HepG2 (cell line): ENCODE measurements around the gene SRI. TPM values are rescaled to one million over a fixed set of nuclear protein-coding genes. Genes with fewer than 3 reads are reported as not detected.
"Not testable (repeated sequence)": the region's sequence is repeated elsewhere in the genome, so short reads cannot be mapped to it uniquely, and the experiment has no call there.

Experiments used
- ATAC-seq: fragments of 200-7000 bp; cut with Tn5 transposase; 3 replicates; pipeline ENCODE4 v1.9.1; 2020; ENCODE audit warnings: mild to moderate bottlenecking, moderate library complexity
- BruUV-seq: library from RNA; stranded (reverse); fragments of 400-500 nt; replicated peaks from 2 replicates; lab custom pipeline; 2021; lab: Mats Ljungman, UMichigan
- CTCF ChIA-PET: fragments of 300-600 bp; formaldehyde crosslinking; extraction: SDS; loops from one replicate; lab custom pipeline; 2021; ENCODE audit warnings: low total read pairs, inconsistent platforms, low intra/inter-chr PET ratio; lab: Yijun Ruan, JAX
- POLR2A ChIA-PET: fragments of 350-600 bp; sonication (Branson Sonifier 250); formaldehyde crosslinking; loops from one replicate; lab custom pipeline; 2020; ENCODE audit warnings: antibody characterized with exemption, inconsistent platforms; lab: Yijun Ruan, JAX
- DNase-seq: peaks from one replicate; pipeline ENCODE4 v3.0.0-alpha.2; 2015; ENCODE audit warnings: low spot score
- FAIRE-seq: peaks from 3 replicates; lab custom pipeline; 2011; peaks lifted over from hg19 to GRCh38; lab: Jason Lieb, UNC
- H2AFZ ChIP-seq: one replicate; pipeline ENCODE4 v1.6.1; 2011; ENCODE audit warnings: low read length, inconsistent platforms
- H3K27ac ChIP-seq: fragments of 300-600 bp; 3 replicates; pipeline ENCODE4 v1.8.0; 2011; ENCODE audit warnings: mixed run types, mild to moderate bottlenecking, mixed read lengths, low read length, inconsistent platforms; ENCODE audit not compliant: insufficient read depth; ENCODE audit errors: extremely low read length
- H3K27me3 ChIP-seq, 2 experiments: fragments of 200-600 bp in 1 of 2; 2 replicates in 1 of 2; 3 replicates in 1 of 2; pipeline versions ENCODE4 v1.6.0 to v1.8.0; 2011; ENCODE audit warnings: low read length in 2 of 2, mild to moderate bottlenecking in 2 of 2, moderate library complexity in 2 of 2, inconsistent platforms in 1 of 2; ENCODE audit not compliant: insufficient read depth in 2 of 2, control insufficient read depth in 1 of 2
- H3K36me3 ChIP-seq, 2 experiments: fragments of 200-600 bp in 1 of 2; replicated peaks in 1 of 2; 2 replicates in 1 of 2; 3 replicates in 1 of 2; pipeline versions ENCODE4 v1.5.1 to v1.8.0; 2011; ENCODE audit warnings: low read length in 2 of 2, inconsistent platforms in 1 of 2; ENCODE audit not compliant: insufficient read depth in 2 of 2, control insufficient read depth in 1 of 2
- H3K4me1 ChIP-seq: 2 replicates; pipeline ENCODE4 v1.5.1; 2012; ENCODE audit warnings: low read length, inconsistent platforms; ENCODE audit not compliant: insufficient read depth
- H3K4me2 ChIP-seq: 2 replicates; pipeline ENCODE4 v1.6.0; 2011; ENCODE audit warnings: low read depth, low read length, inconsistent platforms
- H3K4me3 ChIP-seq, 3 experiments: fragments of 200-600 bp in 1 of 3; sonication (generic), shearing (Covaris generic) in 1 of 3; replicated peaks in 1 of 3; 2 replicates each; pipeline ENCODE4 v1.5.1; 2011 to 2016; ENCODE audit warnings: low read length in 3 of 3, inconsistent platforms in 2 of 3, low read depth in 2 of 3, mild to moderate bottlenecking in 2 of 3, control low read depth in 1 of 3, mixed read lengths in 1 of 3; ENCODE audit not compliant: insufficient read depth in 1 of 3
- H3K79me2 ChIP-seq: one replicate; pipeline ENCODE4 v1.6.1; 2011; ENCODE audit warnings: low read length, inconsistent platforms; ENCODE audit not compliant: insufficient read depth
- H3K9ac ChIP-seq: 2 replicates; pipeline ENCODE4 v1.6.0; 2011; ENCODE audit warnings: mild to moderate bottlenecking, low read depth, low read length, inconsistent platforms; ENCODE audit not compliant: insufficient read depth
- H3K9me3 ChIP-seq: 2 replicates; pipeline ENCODE4 v1.5.1; 2012; ENCODE audit warnings: mild to moderate bottlenecking, low read length
- H4K20me1 ChIP-seq: 2 replicates; pipeline ENCODE4 v1.6.0; 2011; ENCODE audit warnings: inconsistent platforms, mild to moderate bottlenecking, low read length, moderate library complexity; ENCODE audit not compliant: insufficient read depth
- EZH2 ChIP-seq: conservative IDR thresholded peaks from 2 replicates; pipeline ENCODE4 v1.6.1; 2012; ENCODE audit warnings: mild to moderate bottlenecking, low read depth, low read length, moderate library complexity
- HNF4A ChIP-seq: sonication (generic); formaldehyde crosslinking; IDR thresholded peaks from 2 replicates; pipeline ENCODE4 v1.4.0; 2020; ENCODE audit warnings: missing genetic modification reagents
- HOXA9 ChIP-seq: sonication (generic); formaldehyde crosslinking; IDR thresholded peaks from 2 replicates; pipeline ENCODE4 v1.8.1; 2022; ENCODE audit warnings: missing genetic modification reagents, mild to moderate bottlenecking, moderate library complexity, borderline replicate concordance
- ISL2 ChIP-seq: sonication (generic); formaldehyde crosslinking; IDR thresholded peaks from 2 replicates; pipeline ENCODE4 v1.5.0; 2020; ENCODE audit warnings: missing genetic modification reagents
- RARA ChIP-seq: IDR thresholded peaks from 2 replicates; pipeline ENCODE4 v1.6.1; 2016; ENCODE audit warnings: missing genetic modification reagents, missing compliant biosample characterization
- RARG ChIP-seq: sonication (generic); formaldehyde crosslinking; IDR thresholded peaks from 2 replicates; pipeline ENCODE4 v1.4.0; 2020; ENCODE audit warnings: low read depth, mild to moderate bottlenecking, missing genetic modification reagents
- ZMYM4 ChIP-seq: sonication (generic); formaldehyde crosslinking; IDR thresholded peaks from 2 replicates; pipeline ENCODE4 v1.8.1; 2023; ENCODE audit warnings: mild to moderate bottlenecking, missing genetic modification reagents
- ZNF556 ChIP-seq: sonication (generic); formaldehyde crosslinking; IDR thresholded peaks from 2 replicates; pipeline ENCODE4 v1.4.0; 2020; ENCODE audit warnings: mild to moderate bottlenecking, missing genetic modification reagents, borderline replicate concordance
- WGBS: methylation state at CpG from one replicate; pipeline ENCODE4 v1.1.6; 2017; ENCODE audit warnings: low lambda C conversion rate; 5-methylcytosine and 5-hydroxymethylcytosine counted together
- in situ Hi-C: cut with HindIII; loops from 2 replicates; pipeline ENCODE4 v1.10.0; 2017; ENCODE audit warnings: low pct_unique_long_range_greater_than_20kb; ENCODE audit not compliant: extremely low pct_ligation_motif_present
- intact Hi-C: fragments of 100-400 bp; cut with micrococcal nuclease; formaldehyde crosslinking; loops from one replicate; pipeline ENCODE4 v1.10.0; 2022; ENCODE audit not compliant: unreplicated experiment
- polyA plus RNA-seq, 8 experiments: library from polyadenylated mRNA; depleted of rRNA in 3 of 8; stranded (reverse) in 7 of 8; unstranded in 1 of 8; fragments of >200 nt; fragmentation: Illumina TruSeq in 4 of 8; extraction: Trizol in 4 of 8; gene quantifications; 2 replicates each; pipeline versions ENCODE4 v1.2.1 to v1.2.3, GENCODE V29; 2011 to 2016; ENCODE audit warnings: low read depth in 4 of 8, missing spikeins in 1 of 8, mixed read lengths in 1 of 8; ENCODE audit not compliant: insufficient read depth in 1 of 8
- total RNA-seq, 5 experiments: library from RNA; depleted of rRNA; stranded (reverse); fragments of >200 nt; fragmentation: Illumina TruSeq; extraction: Trizol; gene quantifications; 2 replicates each; pipeline ENCODE4 v1.2.3, GENCODE V29; 2016; ENCODE audit warnings: low read depth in 1 of 5
- TF ChIP-seq, protein P1 (sequence below): IDR thresholded peaks from 2 replicates; pipeline ENCODE4 v1.4.0; 2020; ENCODE audit warnings: mild to moderate bottlenecking, missing genetic modification reagents
- TF ChIP-seq, protein P2 (sequence below): sonication (generic); formaldehyde crosslinking; IDR thresholded peaks from 2 replicates; pipeline ENCODE4 v1.9.0; 2021; ENCODE audit warnings: missing genetic modification reagents, mild to moderate bottlenecking, borderline replicate concordance

SRI gene
- total and polyA plus RNA-seq, 2 of the 13 experiments (the other 11 are each of a cell fraction or from before 2014, with no cell fraction given) = 0.33 TPM; not detected in 1

DNA sequence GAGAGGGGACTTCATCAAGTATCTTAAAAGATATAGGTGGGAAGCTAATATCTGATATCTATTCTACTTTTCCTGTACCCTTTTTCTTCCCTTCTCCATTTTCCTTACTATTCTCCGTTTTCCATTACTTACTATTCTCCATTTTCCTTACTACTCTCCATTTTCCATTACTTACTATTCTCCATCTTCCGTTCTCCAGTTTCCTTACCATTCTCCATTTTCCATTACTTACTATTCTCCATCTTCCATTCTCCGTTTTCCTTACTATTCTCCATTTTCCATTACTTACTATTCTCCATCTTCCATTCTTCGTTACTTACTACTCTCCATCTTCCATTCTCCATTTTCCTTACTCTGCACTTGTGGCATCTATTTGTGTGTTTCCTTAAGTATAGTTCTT, 47.6 kb upstream of the SRI start (continued):
- no peak for TF ChIP-seq HOXA9 (CRISPR knock-in tag)

DNA sequence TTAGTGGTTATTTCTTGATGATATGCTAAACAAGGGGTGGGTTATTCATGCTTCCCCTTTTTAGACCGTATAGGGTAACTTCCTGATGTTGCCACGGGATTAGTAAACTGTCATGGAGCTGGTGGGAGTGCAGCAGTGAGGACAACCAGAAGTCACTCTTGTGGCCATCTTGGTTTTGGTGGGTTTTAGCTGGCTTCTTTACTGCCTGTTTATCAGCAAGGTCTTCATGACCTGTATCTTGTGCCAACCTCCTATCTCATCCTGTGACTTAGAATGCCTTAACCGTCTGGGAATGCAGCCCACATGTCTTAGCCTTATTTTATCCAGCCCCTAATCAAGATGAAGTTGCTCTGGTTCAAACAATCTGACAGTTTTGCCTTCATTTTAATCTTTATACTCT, 45.1 kb upstream of the SRI start:
- H3K4me2 ChIP-seq, H3K36me3 ChIP-seq, H3K4me3 ChIP-seq, CTCF ChIA-PET, H4K20me1 ChIP-seq, H3K9me3 ChIP-seq, DNase-seq, intact Hi-C loops, H3K9ac ChIP-seq, in situ Hi-C loops, BruUV-seq, H2AFZ ChIP-seq, POLR2A ChIA-PET, H3K27ac ChIP-seq, H3K27me3 ChIP-seq, FAIRE-seq, ATAC-seq, H3K79me2 ChIP-seq: not testable (repeated sequence)
- peaks cover 14% of the 10 kb centered on the region for H3K4me1 ChIP-seq
- 17% methylated on average over 3 of the region's 3 CpGs for WGBS

DNA sequence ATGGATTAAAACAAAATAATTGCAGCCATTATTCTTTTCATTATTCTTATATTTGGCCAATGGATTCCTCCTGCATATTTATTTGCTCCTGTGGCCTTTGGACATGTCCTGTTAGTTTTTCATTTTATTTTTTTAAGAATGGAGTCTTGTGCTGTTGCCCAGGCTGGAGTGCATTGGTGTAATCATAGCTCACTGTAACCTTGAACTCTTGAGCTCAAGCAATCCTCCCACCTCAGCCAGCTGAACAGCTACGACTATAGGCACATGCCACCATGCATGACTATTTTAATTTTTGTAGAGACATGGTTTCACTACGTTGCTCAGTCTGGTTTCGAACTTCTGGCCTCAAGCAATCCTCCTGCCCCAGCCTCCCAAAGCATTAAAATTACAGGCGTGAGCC, 42.7 kb upstream of the SRI start:
- peak; percentile 86 for ATAC-seq
- WGBS = 20% methylated on average over 4 of the region's 4 CpGs
- BruUV-seq = no TSS peak
- TF ChIP-seq, protein P1, sequence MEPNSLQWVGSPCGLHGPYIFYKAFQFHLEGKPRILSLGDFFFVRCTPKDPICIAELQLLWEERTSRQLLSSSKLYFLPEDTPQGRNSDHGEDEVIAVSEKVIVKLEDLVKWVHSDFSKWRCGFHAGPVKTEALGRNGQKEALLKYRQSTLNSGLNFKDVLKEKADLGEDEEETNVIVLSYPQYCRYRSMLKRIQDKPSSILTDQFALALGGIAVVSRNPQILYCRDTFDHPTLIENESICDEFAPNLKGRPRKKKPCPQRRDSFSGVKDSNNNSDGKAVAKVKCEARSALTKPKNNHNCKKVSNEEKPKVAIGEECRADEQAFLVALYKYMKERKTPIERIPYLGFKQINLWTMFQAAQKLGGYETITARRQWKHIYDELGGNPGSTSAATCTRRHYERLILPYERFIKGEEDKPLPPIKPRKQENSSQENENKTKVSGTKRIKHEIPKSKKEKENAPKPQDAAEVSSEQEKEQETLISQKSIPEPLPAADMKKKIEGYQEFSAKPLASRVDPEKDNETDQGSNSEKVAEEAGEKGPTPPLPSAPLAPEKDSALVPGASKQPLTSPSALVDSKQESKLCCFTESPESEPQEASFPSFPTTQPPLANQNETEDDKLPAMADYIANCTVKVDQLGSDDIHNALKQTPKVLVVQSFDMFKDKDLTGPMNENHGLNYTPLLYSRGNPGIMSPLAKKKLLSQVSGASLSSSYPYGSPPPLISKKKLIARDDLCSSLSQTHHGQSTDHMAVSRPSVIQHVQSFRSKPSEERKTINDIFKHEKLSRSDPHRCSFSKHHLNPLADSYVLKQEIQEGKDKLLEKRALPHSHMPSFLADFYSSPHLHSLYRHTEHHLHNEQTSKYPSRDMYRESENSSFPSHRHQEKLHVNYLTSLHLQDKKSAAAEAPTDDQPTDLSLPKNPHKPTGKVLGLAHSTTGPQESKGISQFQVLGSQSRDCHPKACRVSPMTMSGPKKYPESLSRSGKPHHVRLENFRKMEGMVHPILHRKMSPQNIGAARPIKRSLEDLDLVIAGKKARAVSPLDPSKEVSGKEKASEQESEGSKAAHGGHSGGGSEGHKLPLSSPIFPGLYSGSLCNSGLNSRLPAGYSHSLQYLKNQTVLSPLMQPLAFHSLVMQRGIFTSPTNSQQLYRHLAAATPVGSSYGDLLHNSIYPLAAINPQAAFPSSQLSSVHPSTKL (CRISPR knock-in tag) = peak; percentile 60
- peak; percentile 85 for TF ChIP-seq HNF4A
- TF ChIP-seq ZNF556 (CRISPR knock-in tag) = no peak
- peak; percentile 33; the same call in 1 of the 2 replicates for TF ChIP-seq ZMYM4 (CRISPR knock-in tag)
- TF ChIP-seq, protein P2, sequence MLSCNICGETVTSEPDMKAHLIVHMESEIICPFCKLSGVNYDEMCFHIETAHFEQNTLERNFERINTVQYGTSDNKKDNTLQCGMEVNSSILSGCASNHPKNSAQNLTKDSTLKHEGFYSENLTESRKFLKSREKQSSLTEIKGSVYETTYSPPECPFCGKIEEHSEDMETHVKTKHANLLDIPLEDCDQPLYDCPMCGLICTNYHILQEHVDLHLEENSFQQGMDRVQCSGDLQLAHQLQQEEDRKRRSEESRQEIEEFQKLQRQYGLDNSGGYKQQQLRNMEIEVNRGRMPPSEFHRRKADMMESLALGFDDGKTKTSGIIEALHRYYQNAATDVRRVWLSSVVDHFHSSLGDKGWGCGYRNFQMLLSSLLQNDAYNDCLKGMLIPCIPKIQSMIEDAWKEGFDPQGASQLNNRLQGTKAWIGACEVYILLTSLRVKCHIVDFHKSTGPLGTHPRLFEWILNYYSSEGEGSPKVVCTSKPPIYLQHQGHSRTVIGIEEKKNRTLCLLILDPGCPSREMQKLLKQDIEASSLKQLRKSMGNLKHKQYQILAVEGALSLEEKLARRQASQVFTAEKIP (CRISPR knock-in tag) = no peak
- TF ChIP-seq EZH2 = no peak
- TF ChIP-seq RARG (CRISPR knock-in tag) = no peak
- TF ChIP-seq ISL2 (CRISPR knock-in tag) = 0 out of 2 replicates have a peak, but pooled peaks have one; percentile 16
- peak; percentile 62 for TF ChIP-seq RARA

More for the DNA sequence above, 42.7 kb upstream of the SRI start:
- Histone ChIP-seq H3K27ac (no peak overlapping the region), H3K4me2 (no peak overlapping the region), H2AFZ (no peak overlapping the region), H3K27me3 (no peaks in the 10 kb centered on the region), H3K9me3 (no peaks in the 10 kb centered on the region), H3K9ac (no peak overlapping the region), H3K36me3 (no peaks in the 10 kb centered on the region), H4K20me1 (no peaks in the 10 kb centered on the region), H3K4me3 (no peak overlapping the region), H3K4me1 (peaks cover 14% of the 10 kb centered on the region), H3K79me2 (no peaks in the 10 kb centered on the region)
- in situ Hi-C loops (no loop called here), intact Hi-C loops (no loop called here)
- peak; percentile 63 for FAIRE-seq
- DNase-seq = peak; percentile 44
- POLR2A ChIA-PET = no interaction called here
- CTCF ChIA-PET = no interaction called here
